Tibial nerve (tissue), 4 donors: ENCODE results near the gene DLGAP3.

Experiments used
- EP300 ChIP-seq, 2 donors: sonication (generic); formaldehyde crosslinking; IDR thresholded peaks; one replicate each; pipeline ENCODE4 v1.6.1; 2017; ENCODE audit warnings: antibody characterized with exemption in 2 of 2, mild to moderate bottlenecking in 1 of 2
- POLR2A ChIP-seq, 2 donors: fragments of 450-650 bp; IDR thresholded peaks; one replicate each; pipeline ENCODE4 v1.6.1; 2017; ENCODE audit warnings: antibody characterized with exemption in 2 of 2, mild to moderate bottlenecking in 2 of 2, moderate library complexity in 2 of 2
- TF ChIP-seq, protein P1 (sequence below), 5 experiments: fragments of 200-600 bp in 3 of 5; fragments of 450-650 bp in 2 of 5; sonication (generic) in 3 of 5; IDR thresholded peaks; one replicate each; pipeline ENCODE4 v1.5.1; 2016 to 2019; ENCODE audit warnings: antibody characterized with exemption in 5 of 5, mild to moderate bottlenecking in 3 of 5, moderate library complexity in 2 of 5

DNA sequence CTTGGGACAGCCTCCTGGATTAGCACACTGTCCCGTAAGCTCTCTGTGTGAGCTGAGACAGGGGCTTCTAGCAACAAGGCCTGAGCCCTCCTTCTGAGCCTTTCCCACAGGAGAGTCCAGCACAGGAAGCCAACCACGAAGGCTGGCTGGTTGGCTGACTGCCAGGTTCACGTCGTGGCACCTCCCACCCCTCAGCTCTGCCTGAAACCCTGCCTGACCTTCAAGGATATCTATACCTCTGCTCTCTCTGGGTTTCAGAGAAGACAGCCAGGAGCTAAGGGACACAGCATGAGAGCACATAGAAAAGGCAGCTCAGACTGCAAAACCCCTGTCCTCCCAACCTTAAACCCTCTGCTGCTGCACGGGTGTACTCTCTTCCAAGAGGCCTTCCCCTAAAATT, 13.9 kb downstream of the DLGAP3 start:
- TF ChIP-seq, protein P1, sequence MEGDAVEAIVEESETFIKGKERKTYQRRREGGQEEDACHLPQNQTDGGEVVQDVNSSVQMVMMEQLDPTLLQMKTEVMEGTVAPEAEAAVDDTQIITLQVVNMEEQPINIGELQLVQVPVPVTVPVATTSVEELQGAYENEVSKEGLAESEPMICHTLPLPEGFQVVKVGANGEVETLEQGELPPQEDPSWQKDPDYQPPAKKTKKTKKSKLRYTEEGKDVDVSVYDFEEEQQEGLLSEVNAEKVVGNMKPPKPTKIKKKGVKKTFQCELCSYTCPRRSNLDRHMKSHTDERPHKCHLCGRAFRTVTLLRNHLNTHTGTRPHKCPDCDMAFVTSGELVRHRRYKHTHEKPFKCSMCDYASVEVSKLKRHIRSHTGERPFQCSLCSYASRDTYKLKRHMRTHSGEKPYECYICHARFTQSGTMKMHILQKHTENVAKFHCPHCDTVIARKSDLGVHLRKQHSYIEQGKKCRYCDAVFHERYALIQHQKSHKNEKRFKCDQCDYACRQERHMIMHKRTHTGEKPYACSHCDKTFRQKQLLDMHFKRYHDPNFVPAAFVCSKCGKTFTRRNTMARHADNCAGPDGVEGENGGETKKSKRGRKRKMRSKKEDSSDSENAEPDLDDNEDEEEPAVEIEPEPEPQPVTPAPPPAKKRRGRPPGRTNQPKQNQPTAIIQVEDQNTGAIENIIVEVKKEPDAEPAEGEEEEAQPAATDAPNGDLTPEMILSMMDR (IDR thresholded peaks at IDR 0.05), result no peak
- TF ChIP-seq EP300 (IDR thresholded peaks at IDR 0.05) (no peak), POLR2A (IDR thresholded peaks at IDR 0.05) (no peak)
